OCI-LY7 (cell line): ENCODE results near the gene RAET1E. TPM values are rescaled to one million over a fixed set of nuclear protein-coding genes. Genes with fewer than 3 reads are reported as not detected.
"Not testable (repeated sequence)": the region's sequence is repeated elsewhere in the genome, so short reads cannot be mapped to it uniquely, and the experiment has no call there.

Experiments
- BruUV-seq: library from RNA; stranded (reverse); fragments of 400-500 nt; replicated peaks from 2 replicates; lab custom pipeline; 2021; lab: Mats Ljungman, UMichigan
- CTCF ChIA-PET: fragments of 300-600 bp; sonication (Branson Sonifier 250); formaldehyde crosslinking; loops from one replicate; lab custom pipeline; 2022; ENCODE audit warnings: antibody characterized with exemption; ENCODE audit not compliant: unreplicated experiment; lab: Charles Lee
- POLR2A ChIA-PET: fragments of 300-600 bp; sonication (Branson Sonifier 250); formaldehyde crosslinking; loops from one replicate; lab custom pipeline; 2022; ENCODE audit warnings: antibody characterized with exemption; lab: Charles Lee
- DNase-seq: peaks from one replicate; pipeline ENCODE4 v3.0.0-alpha.2; 2015; ENCODE audit warnings: low spot score
- H2AFZ ChIP-seq: fragments of 200-600 bp; sonication (generic), shearing (Covaris generic); 2 replicates; pipeline ENCODE4 v1.6.1; 2014; ENCODE audit warnings: mild to moderate bottlenecking, antibody characterized with exemption, low read length, moderate library complexity
- H3K27ac ChIP-seq: fragments of 200-600 bp; sonication (generic); 2 replicates; pipeline ENCODE4 v1.5.1; 2014; ENCODE audit warnings: mixed run types, low read depth, mild to moderate bottlenecking, moderate library complexity, low read length, inconsistent platforms; ENCODE audit not compliant: poor library complexity, severe bottlenecking
- H3K36me3 ChIP-seq: fragments of 200-600 bp; sonication (generic); 2 replicates; pipeline ENCODE4 v1.6.1; 2014; ENCODE audit warnings: mild to moderate bottlenecking, antibody characterized with exemption, low read length, moderate library complexity, mixed read lengths; ENCODE audit not compliant: insufficient read depth
- H3K4me1 ChIP-seq: fragments of 200-600 bp; sonication (generic); 2 replicates; pipeline ENCODE4 v1.5.1; 2014; ENCODE audit warnings: mild to moderate bottlenecking, low read length; ENCODE audit not compliant: insufficient read depth, poor library complexity, severe bottlenecking
- H3K4me2 ChIP-seq: fragments of 200-600 bp; sonication (generic); 2 replicates; pipeline ENCODE4 v1.6.1; 2014; ENCODE audit warnings: mild to moderate bottlenecking, low read length
- H3K4me3 ChIP-seq: fragments of 200-600 bp; sonication (generic); 2 replicates; pipeline ENCODE4 v1.5.1; 2014; ENCODE audit warnings: mild to moderate bottlenecking, low read depth, low read length; ENCODE audit not compliant: poor library complexity, severe bottlenecking
- H3K79me2 ChIP-seq: fragments of 200-600 bp; sonication (generic); 2 replicates; pipeline ENCODE4 v1.6.1; 2016; ENCODE audit warnings: low read depth, mild to moderate bottlenecking, low read length, moderate library complexity, mixed read lengths; ENCODE audit not compliant: insufficient read depth
- H3K9me2 ChIP-seq: fragments of 200-600 bp; sonication (generic); 2 replicates; pipeline ENCODE4 v1.6.1; 2016; ENCODE audit warnings: mild to moderate bottlenecking, low read length, mixed read lengths; ENCODE audit not compliant: insufficient read depth
- H3K9me3 ChIP-seq: fragments of 200-600 bp; sonication (generic); 2 replicates; pipeline ENCODE4 v1.6.1; 2014; ENCODE audit warnings: mild to moderate bottlenecking, mixed run types, low read length, mixed read lengths
- H4K20me1 ChIP-seq: fragments of 200-600 bp; sonication (generic); 2 replicates; pipeline ENCODE4 v1.6.1; 2014; ENCODE audit warnings: mild to moderate bottlenecking, antibody characterized with exemption, low read length, moderate library complexity, mixed read lengths; ENCODE audit not compliant: insufficient read depth
- EZH2phosphoT487 ChIP-seq: fragments of 200-600 bp; sonication (generic); IDR thresholded peaks from 2 replicates; pipeline ENCODE4 v1.6.1; 2018; ENCODE audit warnings: low read depth, borderline replicate concordance, mild to moderate bottlenecking, mixed run types, antibody characterized with exemption, low read length, moderate library complexity, mixed read lengths
- intact Hi-C: fragments of 100-400 bp; cut with micrococcal nuclease; formaldehyde crosslinking; loops from one replicate; pipeline ENCODE4 v1.10.0; 2022; ENCODE audit not compliant: unreplicated experiment
- total RNA-seq, 2 experiments: library from RNA; depleted of rRNA in 1 of 2; stranded (reverse); fragments of >200 nt in 1 of 2; shearing (Covaris generic) in 1 of 2; gene quantifications; 2 replicates each; pipeline ENCODE4 v1.2.3, GENCODE V29; 2014 to 2022
- TF ChIP-seq, protein P1 (sequence below): fragments of 200-600 bp; sonication (generic); conservative IDR thresholded peaks from 2 replicates; pipeline ENCODE4 v1.5.1; 2014; ENCODE audit warnings: mild to moderate bottlenecking, antibody characterized with exemption, low read length, moderate library complexity, mixed read lengths

Gene RAET1E
- total RNA-seq, 2 experiments from 2014 or later: not detected

DNA sequence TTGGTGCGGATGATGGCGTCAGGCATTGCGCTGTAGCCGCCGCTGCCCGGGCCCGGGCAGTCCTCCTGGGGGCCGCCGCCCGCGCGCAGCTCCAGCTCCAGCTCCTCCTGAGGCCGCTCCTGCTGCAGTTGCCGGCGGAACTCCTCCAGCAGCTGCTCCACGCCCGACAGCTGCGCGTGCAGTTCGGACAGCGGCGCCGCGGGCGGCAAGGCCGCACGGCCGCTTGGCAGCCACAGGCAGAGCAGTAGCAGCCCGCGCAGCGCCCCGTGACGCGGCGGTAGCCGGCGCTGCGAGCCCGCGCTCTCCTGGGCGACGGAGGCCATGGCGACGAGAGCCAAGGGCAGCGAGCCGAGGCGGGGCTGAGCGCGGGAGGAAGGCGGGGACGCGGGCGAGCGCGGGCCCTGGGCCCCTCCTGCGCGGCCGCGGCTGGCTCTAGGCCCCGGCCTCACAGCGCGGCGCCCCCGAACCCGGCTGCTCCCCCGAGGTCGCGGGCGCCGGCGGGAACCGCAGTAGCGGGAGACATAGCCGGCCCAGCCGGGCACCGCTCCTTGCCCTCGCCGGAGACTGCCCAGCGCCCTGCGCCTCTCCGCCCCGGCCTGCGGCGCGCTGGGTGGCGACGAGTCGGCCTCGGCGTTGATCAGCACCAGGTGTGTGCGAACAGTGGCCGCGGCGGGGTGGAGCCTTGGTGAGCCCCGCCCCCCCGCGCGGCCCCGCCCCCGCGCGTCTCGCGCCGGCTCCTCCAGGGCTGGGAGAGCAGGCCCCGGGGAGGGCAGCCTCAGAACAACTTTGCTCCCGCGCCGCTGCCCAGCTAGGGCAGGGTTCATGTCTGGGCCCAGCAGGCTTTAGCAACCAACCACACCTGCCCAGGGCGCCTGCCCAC, 34.0 kb downstream of the RAET1E start, which contains the start of gene LRP11:
Gene LRP11, minus strand, starts transcription at position 662 of the 880 bp plus-strand sequence. Its CDS starts 339 bp downstream, at position 323.
- H3K9me3 ChIP-seq: no peaks in the 10 kb centered on the region
- H4K20me1 ChIP-seq: no peaks in the 10 kb centered on the region
- peak within 1 kb of the TSS; percentile 95 for H2AFZ ChIP-seq
- H3K27ac ChIP-seq: no peak within 1 kb of the TSS
- BruUV-seq: no TSS peak
- CTCF ChIA-PET: no interaction called here
- intact Hi-C loops: loop anchor here (2.0 kb wide), 1 partner anchor 29 kb away; no protein-coding TSS in a partner anchor
- peak within 1 kb of the TSS; percentile 72 for H3K4me3 ChIP-seq
- POLR2A ChIA-PET: no interaction called here
- no peaks in the 10 kb centered on the region for H3K9me2 ChIP-seq
- no peaks in the 10 kb centered on the region for H3K79me2 ChIP-seq
- no peak for TF ChIP-seq EZH2phosphoT487
- TF ChIP-seq, protein P1, sequence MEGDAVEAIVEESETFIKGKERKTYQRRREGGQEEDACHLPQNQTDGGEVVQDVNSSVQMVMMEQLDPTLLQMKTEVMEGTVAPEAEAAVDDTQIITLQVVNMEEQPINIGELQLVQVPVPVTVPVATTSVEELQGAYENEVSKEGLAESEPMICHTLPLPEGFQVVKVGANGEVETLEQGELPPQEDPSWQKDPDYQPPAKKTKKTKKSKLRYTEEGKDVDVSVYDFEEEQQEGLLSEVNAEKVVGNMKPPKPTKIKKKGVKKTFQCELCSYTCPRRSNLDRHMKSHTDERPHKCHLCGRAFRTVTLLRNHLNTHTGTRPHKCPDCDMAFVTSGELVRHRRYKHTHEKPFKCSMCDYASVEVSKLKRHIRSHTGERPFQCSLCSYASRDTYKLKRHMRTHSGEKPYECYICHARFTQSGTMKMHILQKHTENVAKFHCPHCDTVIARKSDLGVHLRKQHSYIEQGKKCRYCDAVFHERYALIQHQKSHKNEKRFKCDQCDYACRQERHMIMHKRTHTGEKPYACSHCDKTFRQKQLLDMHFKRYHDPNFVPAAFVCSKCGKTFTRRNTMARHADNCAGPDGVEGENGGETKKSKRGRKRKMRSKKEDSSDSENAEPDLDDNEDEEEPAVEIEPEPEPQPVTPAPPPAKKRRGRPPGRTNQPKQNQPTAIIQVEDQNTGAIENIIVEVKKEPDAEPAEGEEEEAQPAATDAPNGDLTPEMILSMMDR: no peak
- peak within 1 kb of the TSS; percentile 87 for H3K4me2 ChIP-seq
- peaks cover 13% of the 10 kb centered on the region for H3K4me1 ChIP-seq
- no peaks in the 10 kb centered on the region for H3K36me3 ChIP-seq
- peak; percentile 84 for DNase-seq

DNA sequence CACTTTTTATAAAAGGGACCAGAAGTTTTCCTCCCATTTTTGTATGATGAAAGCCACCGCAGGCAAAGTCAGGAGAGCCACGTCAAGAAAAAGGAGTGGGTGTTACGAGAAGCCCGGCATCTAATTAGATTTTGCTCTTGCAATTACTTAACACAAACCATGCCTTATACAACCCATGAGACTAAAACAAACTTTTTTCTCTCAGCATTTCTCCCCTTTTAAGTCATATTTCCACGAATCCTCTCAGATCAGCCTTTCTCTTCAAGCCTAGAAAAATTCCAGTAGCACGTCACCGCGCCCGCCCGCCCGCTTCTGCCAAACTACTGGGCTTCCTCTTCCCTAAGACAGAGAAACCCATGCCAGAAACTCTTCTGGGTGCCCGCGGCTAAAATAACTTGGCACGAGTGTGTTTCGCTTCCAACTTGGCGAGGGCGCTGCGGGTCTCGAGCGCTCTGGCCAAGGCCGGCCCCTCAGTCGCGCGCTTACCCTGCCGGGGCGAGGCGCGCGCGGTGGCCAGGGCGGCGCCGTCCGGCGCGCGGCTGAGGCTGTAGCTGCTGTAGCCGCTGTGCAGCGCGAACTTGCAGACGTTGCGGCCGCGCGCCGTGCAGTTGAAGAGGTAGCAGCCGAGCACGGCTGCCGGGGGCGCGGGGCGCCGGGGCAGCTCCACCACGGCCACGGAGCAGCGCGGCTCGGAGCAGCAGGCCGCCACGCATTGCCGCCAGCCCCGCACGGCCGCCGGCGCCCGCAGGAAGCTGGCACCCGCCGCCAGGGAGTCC, 34.8 kb downstream of the RAET1E start:
- ChIA-PET POLR2A (interaction anchor here (0.7 kb wide), 1 partner anchor 106 kb away, joined by 4 read pairs; no protein-coding TSS in a partner anchor), CTCF (no interaction called here)
- Histone ChIP-seq H2AFZ (peak overlapping the region; percentile 95), H3K4me1 (peaks cover 13% of the 10 kb centered on the region), H3K36me3 (no peaks in the 10 kb centered on the region), H3K79me2 (no peaks in the 10 kb centered on the region), H3K4me2 (peak overlapping the region; percentile 87), H3K4me3 (peak overlapping the region; percentile 72), H3K9me3 (no peaks in the 10 kb centered on the region), H3K9me2 (no peaks in the 10 kb centered on the region), H3K27ac (no peak overlapping the region), H4K20me1 (no peaks in the 10 kb centered on the region)
- intact Hi-C loops: no loop called here
- TF ChIP-seq, protein P1: no peak
- no peak for TF ChIP-seq EZH2phosphoT487
- BruUV-seq: no TSS peak
- peak; percentile 52 for DNase-seq

DNA sequence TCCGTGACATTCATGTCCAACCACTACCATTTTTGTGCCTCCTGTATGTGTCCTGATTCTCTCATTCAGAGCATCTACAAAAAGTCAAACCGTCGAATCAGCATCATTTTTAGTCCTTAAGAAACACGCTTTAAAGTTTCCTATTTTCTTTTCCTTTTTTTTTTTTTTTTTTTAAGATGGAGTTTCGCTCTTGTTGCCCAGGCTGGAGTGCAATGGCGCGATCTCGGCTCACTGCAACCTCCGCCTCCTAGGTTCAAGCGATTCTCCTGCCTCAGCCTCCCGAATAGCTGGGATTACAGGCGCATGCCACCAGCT, 35.5 kb downstream of the RAET1E start:
- H4K20me1 ChIP-seq, H3K4me3 ChIP-seq, H2AFZ ChIP-seq, H3K79me2 ChIP-seq, H3K9me2 ChIP-seq, intact Hi-C loops, CTCF ChIA-PET, H3K4me2 ChIP-seq, H3K9me3 ChIP-seq, H3K36me3 ChIP-seq, BruUV-seq, H3K27ac ChIP-seq, DNase-seq: not testable (repeated sequence)
- POLR2A ChIA-PET: interaction anchor here (0.7 kb wide), 2 partner anchors 105 to 199 kb away, joined by 3 to 4 read pairs; no protein-coding TSS in a partner anchor
- H3K4me1 ChIP-seq: peaks cover 13% of the 10 kb centered on the region
